ENCODE results near the gene SBK3.
"Not testable (repeated sequence)": the region's sequence is repeated elsewhere in the genome, so short reads cannot be mapped to it uniquely, and the experiment has no call there.

Gene SBK3

GRCh38 chr19:55537741-55538111 is 7.6 kb downstream of the SBK3 start:
- Histone ChIP-seq H3K36me3 (no peaks in the 10 kb centered on the region), H3K27me3 (no peaks in the 10 kb centered on the region), H3K4me1 (ENCODE audit: control insufficient read depth in 1 of 2, insufficient read depth in 1 of 2, low read depth in 1 of 2, low read length in 1 of 2) (no peaks in the 10 kb centered on the region), H3K27ac (no peak overlapping the region), H3K9me3 (no peaks in the 10 kb centered on the region), H3K4me3 (ENCODE audit: low read depth in 1 of 2, low read length in 1 of 2) (no peak overlapping the region)
- TF ChIP-seq CTCF (IDR thresholded peaks at IDR 0.05): no peak

GRCh38 chr19:55536951-55537740 is 8.2 kb downstream of the SBK3 start, which contains the start of gene SBK2:
TSS of gene SBK2 (minus strand) at chr19:55537133. CDS start at chr19:55536294, 839 bp downstream.
- Histone ChIP-seq H3K4me1 (ENCODE audit: control insufficient read depth in 1 of 2, insufficient read depth in 1 of 2, low read depth in 1 of 2, low read length in 1 of 2) (no peaks in the 10 kb centered on the region), H3K27me3 (no peaks in the 10 kb centered on the region), H3K4me3 (ENCODE audit: low read depth in 1 of 2, low read length in 1 of 2) (no peak within 1 kb of the TSS), H3K36me3 (no peaks in the 10 kb centered on the region), H3K9me3 (no peaks in the 10 kb centered on the region), H3K27ac (no peak within 1 kb of the TSS)
- no peak for TF ChIP-seq CTCF (IDR thresholded peaks at IDR 0.05)

- Histone ChIP-seq H3K4me3 (ENCODE audit: low read depth in 1 of 2, low read length in 1 of 2) (no peak overlapping the region), H3K9me3 (no peaks in the 10 kb centered on the region), H3K27ac (no peak overlapping the region), H3K27me3 (no peaks in the 10 kb centered on the region), H3K4me1 (ENCODE audit: control insufficient read depth in 1 of 2, insufficient read depth in 1 of 2, low read depth in 1 of 2, low read length in 1 of 2) (no peaks in the 10 kb centered on the region), H3K36me3 (no peaks in the 10 kb centered on the region)
- no peak for TF ChIP-seq CTCF (IDR thresholded peaks at IDR 0.05)
Measured at GRCh38 chr19:55536366-55536765, 9.0 kb downstream of the SBK3 start.

- no peak overlapping the region for H3K27ac ChIP-seq
- no peaks in the 10 kb centered on the region for H3K4me1 ChIP-seq (ENCODE audit: control insufficient read depth in 1 of 2, insufficient read depth in 1 of 2, low read depth in 1 of 2, low read length in 1 of 2)
- H3K4me3 ChIP-seq (ENCODE audit: low read depth in 1 of 2, low read length in 1 of 2): no peak overlapping the region
- H3K36me3 ChIP-seq: no peaks in the 10 kb centered on the region
- H3K9me3 ChIP-seq: no peaks in the 10 kb centered on the region
- no peaks in the 10 kb centered on the region for H3K27me3 ChIP-seq
- TF ChIP-seq CTCF (IDR thresholded peaks at IDR 0.05): no peak
Measured at GRCh38 chr19:55535965-55536350, 9.4 kb downstream of the SBK3 start.

- no peak overlapping the region for H3K27ac ChIP-seq
- no peaks in the 10 kb centered on the region for H3K4me1 ChIP-seq (ENCODE audit: control insufficient read depth in 1 of 2, insufficient read depth in 1 of 2, low read depth in 1 of 2, low read length in 1 of 2)
- no peaks in the 10 kb centered on the region for H3K27me3 ChIP-seq
- H3K36me3 ChIP-seq: no peaks in the 10 kb centered on the region
- H3K9me3 ChIP-seq: no peaks in the 10 kb centered on the region
- H3K4me3 ChIP-seq (ENCODE audit: low read depth in 1 of 2, low read length in 1 of 2): no peak overlapping the region
- no peak for TF ChIP-seq CTCF (IDR thresholded peaks at IDR 0.05)
Measured at GRCh38 chr19:55535173-55535964, 10.0 kb downstream of the SBK3 start.

GRCh38 chr19:55534280-55534679 is 11.1 kb downstream of the SBK3 start:
- H3K9me3 ChIP-seq; H3K27ac ChIP-seq; H3K4me1 ChIP-seq (ENCODE audit: control insufficient read depth in 1 of 2, insufficient read depth in 1 of 2, low read depth in 1 of 2, low read length in 1 of 2); H3K36me3 ChIP-seq; H3K27me3 ChIP-seq; H3K4me3 ChIP-seq (ENCODE audit: low read depth in 1 of 2, low read length in 1 of 2): not testable (repeated sequence)

All from neutrophil (primary cell).